ENCODE data around the gene FHAD1. TPM values are rescaled to one million over a fixed set of nuclear protein-coding genes. Genes with fewer than 3 reads are reported as not detected.

The FHAD1 gene
- total RNA-seq, 1 donor from 2014 or later = not detected

DNA sequence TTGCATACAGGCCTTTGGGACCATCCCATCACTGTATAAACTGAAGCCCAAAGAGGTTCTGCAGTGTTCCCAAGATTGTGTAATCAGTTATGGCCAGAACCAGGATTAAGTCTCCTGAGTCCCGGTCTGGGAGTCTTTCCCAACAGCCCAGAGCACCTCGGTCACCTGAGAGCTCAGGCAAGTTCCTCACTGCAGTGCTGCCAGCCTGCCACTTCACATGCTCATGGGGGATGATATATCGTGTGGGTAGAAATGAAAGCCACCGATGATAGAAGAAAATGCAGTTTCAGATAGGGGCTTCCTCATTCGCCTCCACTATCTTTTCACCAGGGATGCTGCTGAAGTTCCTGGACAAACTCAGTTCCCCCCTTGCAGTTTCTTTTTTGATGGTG, 30.4 kb downstream of the FHAD1 start:
- Mint-ChIP-seq H3K9me3 (no peaks in the 10 kb centered on the region), H3K4me3 (ENCODE audit: low read depth) (no peak overlapping the region), H3K4me1 (ENCODE audit: low read depth) (no peaks in the 10 kb centered on the region), H3K36me3 (ENCODE audit: low read depth) (no peaks in the 10 kb centered on the region), H3K27me3 (ENCODE audit: low read depth) (peaks cover 17% of the 10 kb centered on the region), H3K27ac (no peak overlapping the region)
- intact Hi-C loops (cut with micrococcal nuclease) = loop anchor here (10.0 kb wide), 1 partner anchor 123 kb away; the partner anchor contains the start of gene TMEM51
- no peak for DNase-seq (ENCODE audit: low spot score)

- no peak overlapping the region for H3K27ac Mint-ChIP-seq
- no peaks in the 10 kb centered on the region for H3K4me1 Mint-ChIP-seq (ENCODE audit: low read depth)
- DNase-seq (ENCODE audit: low spot score) = no peak
- no peaks in the 10 kb centered on the region for H3K9me3 Mint-ChIP-seq
- H3K36me3 Mint-ChIP-seq (ENCODE audit: low read depth) = no peaks in the 10 kb centered on the region
- peaks cover 14% of the 10 kb centered on the region for H3K27me3 Mint-ChIP-seq (ENCODE audit: low read depth)
- intact Hi-C loops (cut with micrococcal nuclease) = loop anchor here (10.0 kb wide), 1 partner anchor 123 kb away; the partner anchor contains the start of gene TMEM51
- H3K4me3 Mint-ChIP-seq (ENCODE audit: low read depth) = no peak overlapping the region
These were observed 30.9 kb downstream of the FHAD1 start for GRCh38 chr1:15277933-15278332.

GRCh38 chr1:15279576-15280230, 32.7 kb downstream of the FHAD1 start:
- intact Hi-C loops (cut with micrococcal nuclease) = loop anchor here (10.0 kb wide), 1 partner anchor 125 kb away; the partner anchor contains the start of gene TMEM51
- DNase-seq (ENCODE audit: low spot score) = no peak

DNA sequence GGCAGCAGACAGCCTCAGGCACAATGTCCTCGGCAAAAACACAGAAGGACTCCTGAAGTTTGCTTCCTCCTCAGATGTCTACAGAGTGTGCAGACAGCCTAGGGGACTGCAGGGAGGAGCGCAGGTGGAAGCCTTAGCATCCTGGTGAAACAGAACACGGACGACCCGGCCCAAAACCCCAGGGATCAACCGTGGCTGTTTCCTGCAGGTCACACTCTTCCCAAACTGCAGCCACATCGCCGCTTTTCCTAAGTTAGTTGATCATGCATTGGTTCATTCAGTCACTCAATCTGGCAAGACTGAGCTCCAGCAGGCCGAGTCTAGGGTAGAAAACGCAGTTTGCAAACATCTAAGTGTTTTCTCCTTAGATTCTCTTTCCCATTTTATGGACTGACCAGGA, 33.4 kb downstream of the FHAD1 start:
- Mint-ChIP-seq H3K4me1 (ENCODE audit: low read depth) (no peaks in the 10 kb centered on the region), H3K27me3 (ENCODE audit: low read depth) (peaks cover 9% of the 10 kb centered on the region), H3K36me3 (ENCODE audit: low read depth) (no peaks in the 10 kb centered on the region), H3K27ac (no peak overlapping the region), H3K9me3 (no peaks in the 10 kb centered on the region), H3K4me3 (ENCODE audit: low read depth) (no peak overlapping the region)
- intact Hi-C loops (cut with micrococcal nuclease) = no loop called here
- no peak for DNase-seq (ENCODE audit: low spot score)

More at GRCh38 chr1:15279576-15280230, 32.7 kb downstream of the FHAD1 start:
- Mint-ChIP-seq H3K4me3 (ENCODE audit: low read depth) (no peak overlapping the region), H3K27me3 (ENCODE audit: low read depth) (peaks cover 11% of the 10 kb centered on the region), H3K27ac (no peak overlapping the region), H3K9me3 (no peaks in the 10 kb centered on the region), H3K36me3 (ENCODE audit: low read depth) (no peaks in the 10 kb centered on the region), H3K4me1 (ENCODE audit: low read depth) (no peaks in the 10 kb centered on the region)

DNA sequence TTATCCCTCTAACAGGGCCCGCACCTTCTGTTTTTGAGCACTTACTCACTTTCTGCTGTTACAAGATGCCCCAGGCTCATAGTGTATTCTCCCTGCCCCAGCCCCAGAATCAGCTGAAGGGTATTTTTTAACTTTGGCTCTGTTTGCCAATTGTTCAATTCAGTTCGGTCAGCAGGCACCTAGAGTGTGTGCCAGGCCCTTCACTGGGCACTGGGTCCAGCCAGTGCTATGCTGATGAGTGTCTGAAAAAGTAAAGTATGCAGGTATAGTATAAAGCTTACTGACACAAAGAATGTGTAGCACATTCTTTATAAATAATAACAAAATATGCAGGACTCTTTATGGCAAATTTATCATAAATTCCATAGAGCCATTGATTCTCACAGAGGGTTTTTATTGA, 35.0 kb downstream of the FHAD1 start:
- H3K4me1 Mint-ChIP-seq (ENCODE audit: low read depth) = no peaks in the 10 kb centered on the region
- H3K27ac Mint-ChIP-seq = no peak overlapping the region
- H3K9me3 Mint-ChIP-seq = peaks cover 3% of the 10 kb centered on the region
- peaks cover 5% of the 10 kb centered on the region for H3K27me3 Mint-ChIP-seq (ENCODE audit: low read depth)
- peaks cover 2% of the 10 kb centered on the region for H3K36me3 Mint-ChIP-seq (ENCODE audit: low read depth)
- no peak for DNase-seq (ENCODE audit: low spot score)
- no peak overlapping the region for H3K4me3 Mint-ChIP-seq (ENCODE audit: low read depth)
- intact Hi-C loops (cut with micrococcal nuclease) = no loop called here

DNA sequence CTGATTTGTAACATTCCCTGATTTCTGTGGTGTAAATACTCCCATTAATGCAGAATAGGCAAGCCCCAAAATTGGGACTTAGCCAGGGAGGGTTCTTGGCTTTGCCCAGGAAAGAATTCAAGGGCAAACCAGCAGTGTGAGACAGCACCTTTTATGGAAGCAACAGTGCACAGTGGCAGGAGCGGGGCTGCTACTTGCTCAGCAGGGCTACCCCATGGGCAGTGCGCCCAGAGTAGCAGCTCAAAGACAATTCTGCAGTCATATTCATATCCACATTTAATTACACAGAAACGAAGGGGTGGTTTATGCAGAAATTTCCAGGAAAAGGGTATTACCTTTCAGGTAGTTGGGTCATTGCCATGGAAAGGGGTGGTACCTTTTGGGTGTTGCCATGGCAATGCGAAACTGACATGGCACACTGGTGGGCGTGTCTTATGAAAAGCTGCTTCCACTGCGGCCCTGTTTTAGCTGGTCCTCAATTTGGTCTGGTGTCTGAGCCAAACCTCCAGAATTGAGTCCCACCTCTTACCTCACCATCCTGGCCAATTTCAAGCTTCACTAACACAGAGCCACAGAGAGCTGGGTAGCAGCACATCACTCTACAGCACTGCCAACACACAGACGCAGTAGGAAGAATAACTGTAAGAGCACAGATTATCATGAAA, 35.9 kb downstream of the FHAD1 start:
- H3K27me3 Mint-ChIP-seq (ENCODE audit: low read depth) = peaks cover 5% of the 10 kb centered on the region
- no peak overlapping the region for H3K27ac Mint-ChIP-seq
- DNase-seq (ENCODE audit: low spot score) = no peak
- H3K4me1 Mint-ChIP-seq (ENCODE audit: low read depth) = no peaks in the 10 kb centered on the region
- H3K4me3 Mint-ChIP-seq (ENCODE audit: low read depth) = no peak overlapping the region
- intact Hi-C loops (cut with micrococcal nuclease) = no loop called here
- H3K36me3 Mint-ChIP-seq (ENCODE audit: low read depth) = peaks cover 2% of the 10 kb centered on the region
- H3K9me3 Mint-ChIP-seq = peaks cover 8% of the 10 kb centered on the region

DNA sequence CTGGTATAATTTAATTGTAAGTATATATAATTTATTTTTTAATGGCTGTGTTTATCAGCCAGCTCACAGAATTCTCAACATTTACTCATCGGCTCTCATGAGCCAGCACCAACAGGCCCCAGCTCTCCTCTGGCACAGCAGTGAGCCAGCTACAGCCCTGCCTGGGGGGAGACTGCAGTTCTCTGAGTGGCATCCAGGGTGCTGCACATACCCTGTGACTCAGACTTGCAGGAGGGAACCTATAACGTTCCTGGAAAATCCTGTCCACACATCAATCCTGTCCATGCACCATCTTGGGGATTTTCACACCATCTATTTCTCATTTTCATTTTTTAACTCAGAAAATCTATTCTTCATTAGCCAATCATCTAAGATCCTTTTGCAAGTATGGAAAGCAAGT, 36.5 kb downstream of the FHAD1 start:
- Mint-ChIP-seq H3K9me3 (peaks cover 8% of the 10 kb centered on the region), H3K36me3 (ENCODE audit: low read depth) (peaks cover 2% of the 10 kb centered on the region), H3K4me1 (ENCODE audit: low read depth) (no peaks in the 10 kb centered on the region), H3K4me3 (ENCODE audit: low read depth) (no peak overlapping the region), H3K27me3 (ENCODE audit: low read depth) (peaks cover 5% of the 10 kb centered on the region), H3K27ac (no peak overlapping the region)
- no peak for DNase-seq (ENCODE audit: low spot score)
- intact Hi-C loops (cut with micrococcal nuclease) = no loop called here

GRCh38 chr1:15286452-15286851, 39.4 kb downstream of the FHAD1 start:
- no peak for DNase-seq (ENCODE audit: low spot score)
- intact Hi-C loops (cut with micrococcal nuclease) = no loop called here
- H3K27me3 Mint-ChIP-seq (ENCODE audit: low read depth) = peaks cover 2% of the 10 kb centered on the region

DNA sequence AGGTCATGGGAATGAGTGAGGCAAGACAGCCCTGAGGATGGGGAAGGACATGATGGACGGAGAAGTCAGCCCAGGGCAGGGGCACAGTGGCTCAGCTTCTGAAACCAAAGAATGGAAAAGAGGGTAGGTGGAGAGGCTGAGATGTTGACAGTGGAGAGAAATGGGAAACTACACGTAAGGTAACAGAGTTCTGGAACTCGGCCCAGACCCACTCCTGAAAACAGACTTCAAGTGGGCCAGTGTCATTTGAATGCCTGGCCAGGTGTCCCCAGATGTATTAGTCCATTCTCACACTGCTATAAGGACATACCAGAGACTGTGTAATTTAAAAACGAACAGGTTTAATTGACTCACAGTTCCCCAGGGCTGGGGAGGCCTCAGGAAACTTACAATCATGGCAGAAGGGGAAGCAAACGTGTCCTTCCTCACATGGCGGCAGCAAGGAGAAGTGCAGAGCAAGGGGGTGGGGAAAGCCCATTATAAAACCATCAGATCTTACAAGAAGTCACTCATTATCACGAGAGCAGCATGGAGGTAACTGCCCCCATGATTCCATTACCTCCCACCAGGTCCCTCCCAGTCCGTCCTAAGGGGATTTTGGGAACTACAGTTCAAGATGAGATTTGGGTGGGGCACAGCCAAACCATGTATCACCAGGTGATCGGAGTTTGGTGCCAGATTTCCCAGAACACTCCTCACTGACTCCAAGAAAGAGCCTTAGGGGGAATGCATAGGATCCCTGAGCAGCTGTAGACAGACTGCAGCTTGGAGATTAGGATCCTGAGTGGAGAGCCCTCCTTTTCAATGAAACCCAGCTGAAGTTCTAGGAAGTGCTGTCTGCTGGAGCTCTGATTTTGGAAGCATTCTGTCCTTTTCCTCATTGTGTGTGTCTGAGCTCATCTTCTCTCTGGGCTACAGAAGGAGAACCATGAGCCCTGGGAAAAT, 40.3 kb downstream of the FHAD1 start:
- intact Hi-C loops (cut with micrococcal nuclease) = no loop called here
- no peak overlapping the region for H3K27ac Mint-ChIP-seq

More at GRCh38 chr1:15286452-15286851, 39.4 kb downstream of the FHAD1 start:
- Mint-ChIP-seq H3K4me3 (ENCODE audit: low read depth) (no peak overlapping the region), H3K27ac (no peak overlapping the region), H3K36me3 (ENCODE audit: low read depth) (peaks cover 2% of the 10 kb centered on the region), H3K4me1 (ENCODE audit: low read depth) (peaks cover 8% of the 10 kb centered on the region), H3K9me3 (peaks cover 8% of the 10 kb centered on the region)

DNA sequence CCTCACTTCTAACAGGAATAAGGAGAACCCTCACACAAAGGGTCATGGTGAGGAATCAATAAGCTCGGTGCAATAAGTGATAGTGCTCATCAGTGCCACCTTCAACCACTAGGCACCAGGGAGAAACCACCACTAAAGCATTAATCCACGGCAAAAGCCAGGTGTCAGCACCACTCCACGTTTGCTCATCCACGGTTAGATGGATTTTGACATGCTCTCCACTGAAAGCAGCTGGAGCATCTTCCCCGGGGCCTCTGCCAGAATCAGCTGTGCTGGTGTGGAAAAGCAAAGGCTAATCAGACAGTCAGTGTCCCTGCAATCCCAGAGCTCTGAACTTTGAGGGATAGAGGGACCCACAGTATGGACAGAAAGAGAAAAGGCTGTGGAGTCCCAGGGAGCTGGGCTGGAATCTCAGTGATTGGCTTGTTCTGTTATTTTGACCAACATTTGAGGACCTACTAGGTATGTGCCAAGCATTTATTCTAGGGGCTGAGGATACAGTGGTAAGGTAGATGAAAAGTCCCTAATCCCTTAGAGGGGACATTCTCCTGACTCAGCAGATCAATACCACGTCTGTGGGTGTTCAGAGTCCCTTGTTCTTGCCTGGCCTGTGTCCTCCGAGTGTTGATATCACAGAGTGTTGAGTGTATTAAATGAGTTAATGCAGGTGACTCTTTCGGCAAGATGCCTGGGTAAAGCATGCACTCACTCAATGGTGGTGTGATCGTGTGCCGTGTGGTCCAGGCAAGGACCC, 41.3 kb downstream of the FHAD1 start:
- peaks cover 8% of the 10 kb centered on the region for H3K9me3 Mint-ChIP-seq
- intact Hi-C loops (cut with micrococcal nuclease) = no loop called here
- peaks cover 8% of the 10 kb centered on the region for H3K4me1 Mint-ChIP-seq (ENCODE audit: low read depth)
- DNase-seq (ENCODE audit: low spot score) = no peak
- H3K4me3 Mint-ChIP-seq (ENCODE audit: low read depth) = no peak overlapping the region
- H3K27ac Mint-ChIP-seq = no peak overlapping the region
- H3K27me3 Mint-ChIP-seq (ENCODE audit: low read depth) = no peaks in the 10 kb centered on the region
- H3K36me3 Mint-ChIP-seq (ENCODE audit: low read depth) = peaks cover 2% of the 10 kb centered on the region

More for the DNA sequence above, 40.3 kb downstream of the FHAD1 start:
- no peak overlapping the region for H3K4me3 Mint-ChIP-seq (ENCODE audit: low read depth)
- no peaks in the 10 kb centered on the region for H3K27me3 Mint-ChIP-seq (ENCODE audit: low read depth)
- H3K4me1 Mint-ChIP-seq (ENCODE audit: low read depth) = peaks cover 8% of the 10 kb centered on the region
- peaks cover 8% of the 10 kb centered on the region for H3K9me3 Mint-ChIP-seq
- peaks cover 2% of the 10 kb centered on the region for H3K36me3 Mint-ChIP-seq (ENCODE audit: low read depth)
- DNase-seq (ENCODE audit: low spot score) = no peak

DNA sequence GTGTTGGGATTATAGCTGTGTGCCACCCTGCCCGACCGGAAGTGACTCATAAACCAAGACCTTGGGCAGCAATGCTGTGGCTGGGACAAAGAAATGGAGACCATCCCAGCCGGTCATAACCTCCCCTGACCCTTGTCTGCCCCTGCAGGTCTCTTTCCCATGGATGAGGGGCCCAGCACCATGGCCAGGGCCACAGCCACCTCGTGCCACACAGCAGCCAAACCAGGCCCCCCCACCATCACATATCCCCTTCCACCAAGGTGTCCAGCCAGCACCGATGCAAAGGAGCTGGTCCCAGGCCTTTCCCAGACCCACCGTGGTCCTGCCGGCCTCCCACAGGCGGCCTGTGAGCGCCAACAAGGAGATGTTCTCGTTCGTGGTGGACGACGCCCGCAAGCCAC, 42.2 kb downstream of the FHAD1 start:
- Mint-ChIP-seq H3K9me3 (peaks cover 8% of the 10 kb centered on the region), H3K4me1 (ENCODE audit: low read depth) (peaks cover 8% of the 10 kb centered on the region), H3K36me3 (ENCODE audit: low read depth) (peaks cover 2% of the 10 kb centered on the region), H3K4me3 (ENCODE audit: low read depth) (no peak overlapping the region), H3K27me3 (ENCODE audit: low read depth) (no peaks in the 10 kb centered on the region), H3K27ac (no peak overlapping the region)
- DNase-seq (ENCODE audit: low spot score) = no peak
- intact Hi-C loops (cut with micrococcal nuclease) = no loop called here

DNA sequence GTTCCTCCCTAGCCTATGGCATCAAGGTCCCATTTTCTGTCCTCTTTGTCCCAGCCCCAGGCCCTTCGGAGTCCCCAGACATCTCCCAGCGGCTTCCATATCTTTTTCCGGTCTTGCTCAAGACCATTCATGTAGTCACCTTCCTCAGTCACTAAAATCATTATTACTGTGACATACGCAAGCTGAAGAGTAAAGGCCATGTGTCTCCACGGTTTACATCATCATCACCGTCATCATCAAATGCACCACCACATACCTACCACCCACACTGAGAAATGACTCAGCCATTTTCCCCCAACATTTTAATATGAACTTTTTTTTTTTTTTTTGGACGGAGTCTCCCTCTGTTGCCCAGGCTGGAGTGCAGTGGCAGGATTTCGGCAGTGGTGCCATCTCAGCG, 43.4 kb downstream of the FHAD1 start:
- intact Hi-C loops (cut with micrococcal nuclease) = loop anchor here (1.0 kb wide), 1 partner anchor 18 kb away; no protein-coding TSS in a partner anchor
- Mint-ChIP-seq H3K4me1 (ENCODE audit: low read depth) (peaks cover 8% of the 10 kb centered on the region), H3K4me3 (ENCODE audit: low read depth) (no peak overlapping the region), H3K36me3 (ENCODE audit: low read depth) (peaks cover 2% of the 10 kb centered on the region), H3K27me3 (ENCODE audit: low read depth) (no peaks in the 10 kb centered on the region), H3K27ac (peak overlapping the region; percentile 45), H3K9me3 (peaks cover 8% of the 10 kb centered on the region)
- no peak for DNase-seq (ENCODE audit: low spot score)
